Measurements from ENCODE around the gene MED20. TPM values are rescaled to one million over a fixed set of nuclear protein-coding genes. Genes with fewer than 3 reads are reported as not detected.

The MED20 gene
- total and polyA plus RNA-seq, 10 of the 15 experiments (the other 5 are each of a cell fraction or from before 2014, with no cell fraction given): 13.4 to 24.8 (median 17.9) TPM

DNA sequence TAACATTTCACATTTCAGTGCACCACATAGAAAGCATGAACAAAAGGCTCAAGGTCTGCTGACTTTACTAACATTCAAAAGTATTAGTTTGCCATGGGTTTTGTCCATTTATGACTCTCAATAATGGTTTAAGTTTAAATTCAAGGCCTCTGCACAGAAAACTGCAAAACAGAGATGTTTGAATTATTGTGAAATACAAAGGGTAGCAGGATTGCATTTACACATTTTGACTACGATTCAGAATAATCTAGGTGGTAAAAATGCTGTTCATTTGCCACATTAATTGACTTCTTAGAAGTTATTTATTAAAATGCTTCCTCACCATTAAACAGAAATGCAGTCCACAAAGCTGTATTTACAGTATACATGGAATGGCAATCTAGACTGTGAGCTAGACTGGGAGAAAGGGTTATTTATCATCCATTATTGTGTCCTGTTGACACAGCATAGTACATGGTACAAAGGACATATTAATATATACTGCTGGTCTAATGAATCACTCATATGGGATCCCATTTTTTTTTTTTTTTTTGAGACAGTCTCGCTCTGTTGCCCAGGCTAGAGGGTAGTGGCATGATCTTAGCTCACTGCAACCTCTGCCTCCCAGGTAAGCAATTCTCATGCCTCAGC lies 43.8 kb downstream of the MED20 start:
- DNase-seq (ENCODE audit: low read depth, low spot score) (no peak), FAIRE-seq (no peak), ATAC-seq (no peak)
- Histone ChIP-seq H4K20me1 (ENCODE audit: control insufficient read depth, insufficient read depth) (no peaks in the 10 kb centered on the region), H3K9me3 (replicated peaks; ENCODE audit: control insufficient read depth, insufficient read depth, low read length) (no peaks in the 10 kb centered on the region), H3K9ac (ENCODE audit: control insufficient read depth, insufficient read depth, low read length) (no peak overlapping the region), H3K4me3 (no peak overlapping the region), H3K79me2 (ENCODE audit: control insufficient read depth, insufficient read depth, low read length) (no peaks in the 10 kb centered on the region), H3K4me1 (ENCODE audit: control insufficient read depth, insufficient read depth, low read length) (no peaks in the 10 kb centered on the region), H2AFZ (ENCODE audit: control insufficient read depth, low read depth, low read length) (no peak overlapping the region), H3K36me3 (ENCODE audit: control insufficient read depth in 2 of 2, insufficient read depth in 2 of 2, low read length in 1 of 2) (no peaks in the 10 kb centered on the region), H3K4me2 (ENCODE audit: control insufficient read depth, insufficient read depth) (no peak overlapping the region), H3K27me3 (replicated peaks in 1 of 2; ENCODE audit: control insufficient read depth in 2 of 2, insufficient read depth in 2 of 2, low read length in 1 of 2) (no peaks in the 10 kb centered on the region), H3K27ac (ENCODE audit: control insufficient read depth, insufficient read depth) (no peak overlapping the region)
- intact Hi-C loops (cut with micrococcal nuclease; ENCODE audit: unreplicated experiment) (no loop called here), in situ Hi-C loops (cut with MboI) (no loop called here)
- RAD21 ChIA-PET (ENCODE audit: unreplicated experiment): no interaction called here
- SMC1A ChIA-PET (ENCODE audit: uncharacterized antibody, unreplicated experiment): interaction anchor here (1.1 kb wide), 1 partner anchor 14 kb away, joined by 4 read pairs; no protein-coding TSS in a partner anchor
- 61% methylated on average over 2 of the region's 2 CpGs for WGBS (ENCODE audit: insufficient coverage, insufficient replicate concordance, low lambda C conversion rate, missing lambda C conversion rate)
- POLR2A ChIA-PET: no interaction called here
- no TSS peak for BruUV-seq (replicated peaks)
- CTCF ChIA-PET: interaction anchor here (1.4 to 1.7 kb wide), 3 partner anchors 11 to 59 kb away, joined by 3 to 5 read pairs (median 3); no protein-coding TSS in a partner anchor
- TF ChIP-seq PAX8 (IDR thresholded peaks at IDR 0.05) (no peak), ZZZ3 (IDR thresholded peaks at IDR 0.05; ENCODE audit: control insufficient read depth, insufficient read length, low read depth) (no peak), NFYB (IDR thresholded peaks at IDR 0.05; ENCODE audit: insufficient read depth, low read depth, low read length) (no peak), HDAC6 (IDR thresholded peaks at IDR 0.05; ENCODE audit: unreplicated experiment) (no peak), SMC3 (IDR thresholded peaks at IDR 0.05; ENCODE audit: borderline replicate concordance, low read length) (no peak), DPF2 (IDR thresholded peaks at IDR 0.05) (no peak), FOS (IDR thresholded peaks at IDR 0.05; ENCODE audit: borderline replicate concordance, extremely low read depth, insufficient read length) (no peak), GATAD2B (conservative IDR thresholded peaks at IDR 0.05; ENCODE audit: low read depth) (no peak), SIN3A (IDR thresholded peaks at IDR 0.05; ENCODE audit: low read depth, low read length) (no peak), EGR1 (IDR thresholded peaks at IDR 0.05; ENCODE audit: borderline replicate concordance in 1 of 2, low read depth in 2 of 2, low read length in 2 of 2) (no peak)
- TF ChIP-seq, protein P1, sequence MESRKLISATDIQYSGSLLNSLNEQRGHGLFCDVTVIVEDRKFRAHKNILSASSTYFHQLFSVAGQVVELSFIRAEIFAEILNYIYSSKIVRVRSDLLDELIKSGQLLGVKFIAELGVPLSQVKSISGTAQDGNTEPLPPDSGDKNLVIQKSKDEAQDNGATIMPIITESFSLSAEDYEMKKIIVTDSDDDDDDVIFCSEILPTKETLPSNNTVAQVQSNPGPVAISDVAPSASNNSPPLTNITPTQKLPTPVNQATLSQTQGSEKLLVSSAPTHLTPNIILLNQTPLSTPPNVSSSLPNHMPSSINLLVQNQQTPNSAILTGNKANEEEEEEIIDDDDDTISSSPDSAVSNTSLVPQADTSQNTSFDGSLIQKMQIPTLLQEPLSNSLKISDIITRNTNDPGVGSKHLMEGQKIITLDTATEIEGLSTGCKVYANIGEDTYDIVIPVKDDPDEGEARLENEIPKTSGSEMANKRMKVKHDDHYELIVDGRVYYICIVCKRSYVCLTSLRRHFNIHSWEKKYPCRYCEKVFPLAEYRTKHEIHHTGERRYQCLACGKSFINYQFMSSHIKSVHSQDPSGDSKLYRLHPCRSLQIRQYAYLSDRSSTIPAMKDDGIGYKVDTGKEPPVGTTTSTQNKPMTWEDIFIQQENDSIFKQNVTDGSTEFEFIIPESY (IDR thresholded peaks at IDR 0.05): no peak
- TF ChIP-seq, protein P2, sequence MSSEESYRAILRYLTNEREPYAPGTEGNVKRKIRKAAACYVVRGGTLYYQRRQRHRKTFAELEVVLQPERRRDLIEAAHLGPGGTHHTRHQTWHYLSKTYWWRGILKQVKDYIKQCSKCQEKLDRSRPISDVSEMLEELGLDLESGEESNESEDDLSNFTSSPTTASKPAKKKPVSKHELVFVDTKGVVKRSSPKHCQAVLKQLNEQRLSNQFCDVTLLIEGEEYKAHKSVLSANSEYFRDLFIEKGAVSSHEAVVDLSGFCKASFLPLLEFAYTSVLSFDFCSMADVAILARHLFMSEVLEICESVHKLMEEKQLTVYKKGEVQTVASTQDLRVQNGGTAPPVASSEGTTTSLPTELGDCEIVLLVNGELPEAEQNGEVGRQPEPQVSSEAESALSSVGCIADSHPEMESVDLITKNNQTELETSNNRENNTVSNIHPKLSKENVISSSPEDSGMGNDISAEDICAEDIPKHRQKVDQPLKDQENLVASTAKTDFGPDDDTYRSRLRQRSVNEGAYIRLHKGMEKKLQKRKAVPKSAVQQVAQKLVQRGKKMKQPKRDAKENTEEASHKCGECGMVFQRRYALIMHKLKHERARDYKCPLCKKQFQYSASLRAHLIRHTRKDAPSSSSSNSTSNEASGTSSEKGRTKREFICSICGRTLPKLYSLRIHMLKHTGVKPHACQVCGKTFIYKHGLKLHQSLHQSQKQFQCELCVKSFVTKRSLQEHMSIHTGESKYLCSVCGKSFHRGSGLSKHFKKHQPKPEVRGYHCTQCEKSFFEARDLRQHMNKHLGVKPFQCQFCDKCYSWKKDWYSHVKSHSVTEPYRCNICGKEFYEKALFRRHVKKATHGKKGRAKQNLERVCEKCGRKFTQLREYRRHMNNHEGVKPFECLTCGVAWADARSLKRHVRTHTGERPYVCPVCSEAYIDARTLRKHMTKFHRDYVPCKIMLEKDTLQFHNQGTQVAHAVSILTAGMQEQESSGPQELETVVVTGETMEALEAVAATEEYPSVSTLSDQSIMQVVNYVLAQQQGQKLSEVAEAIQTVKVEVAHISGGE (CRISPR knock-in tag; IDR thresholded peaks at IDR 0.05): no peak
- TF ChIP-seq, protein P3, sequence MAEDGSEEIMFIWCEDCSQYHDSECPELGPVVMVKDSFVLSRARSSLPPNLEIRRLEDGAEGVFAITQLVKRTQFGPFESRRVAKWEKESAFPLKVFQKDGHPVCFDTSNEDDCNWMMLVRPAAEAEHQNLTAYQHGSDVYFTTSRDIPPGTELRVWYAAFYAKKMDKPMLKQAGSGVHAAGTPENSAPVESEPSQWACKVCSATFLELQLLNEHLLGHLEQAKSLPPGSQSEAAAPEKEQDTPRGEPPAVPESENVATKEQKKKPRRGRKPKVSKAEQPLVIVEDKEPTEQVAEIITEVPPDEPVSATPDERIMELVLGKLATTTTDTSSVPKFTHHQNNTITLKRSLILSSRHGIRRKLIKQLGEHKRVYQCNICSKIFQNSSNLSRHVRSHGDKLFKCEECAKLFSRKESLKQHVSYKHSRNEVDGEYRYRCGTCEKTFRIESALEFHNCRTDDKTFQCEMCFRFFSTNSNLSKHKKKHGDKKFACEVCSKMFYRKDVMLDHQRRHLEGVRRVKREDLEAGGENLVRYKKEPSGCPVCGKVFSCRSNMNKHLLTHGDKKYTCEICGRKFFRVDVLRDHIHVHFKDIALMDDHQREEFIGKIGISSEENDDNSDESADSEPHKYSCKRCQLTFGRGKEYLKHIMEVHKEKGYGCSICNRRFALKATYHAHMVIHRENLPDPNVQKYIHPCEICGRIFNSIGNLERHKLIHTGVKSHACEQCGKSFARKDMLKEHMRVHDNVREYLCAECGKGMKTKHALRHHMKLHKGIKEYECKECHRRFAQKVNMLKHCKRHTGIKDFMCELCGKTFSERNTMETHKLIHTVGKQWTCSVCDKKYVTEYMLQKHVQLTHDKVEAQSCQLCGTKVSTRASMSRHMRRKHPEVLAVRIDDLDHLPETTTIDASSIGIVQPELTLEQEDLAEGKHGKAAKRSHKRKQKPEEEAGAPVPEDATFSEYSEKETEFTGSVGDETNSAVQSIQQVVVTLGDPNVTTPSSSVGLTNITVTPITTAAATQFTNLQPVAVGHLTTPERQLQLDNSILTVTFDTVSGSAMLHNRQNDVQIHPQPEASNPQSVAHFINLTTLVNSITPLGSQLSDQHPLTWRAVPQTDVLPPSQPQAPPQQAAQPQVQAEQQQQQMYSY (CRISPR knock-in tag; IDR thresholded peaks at IDR 0.05): no peak

Measured in GM12878 (cell line).